GM21360 (cell line): Measurements from ENCODE around the gene IL18.
"Not testable (repeated sequence)": the region's sequence is repeated elsewhere in the genome, so short reads cannot be mapped to it uniquely, and the experiment has no call there.

Experiments
- ATAC-seq: cut with Tn5 transposase; IDR thresholded peaks from one replicate; pipeline ENCODE4 v1.9.1; 2021; ENCODE audit warnings: mild to moderate bottlenecking, moderate library complexity; ENCODE audit not compliant: unreplicated experiment

IL18 gene

DNA sequence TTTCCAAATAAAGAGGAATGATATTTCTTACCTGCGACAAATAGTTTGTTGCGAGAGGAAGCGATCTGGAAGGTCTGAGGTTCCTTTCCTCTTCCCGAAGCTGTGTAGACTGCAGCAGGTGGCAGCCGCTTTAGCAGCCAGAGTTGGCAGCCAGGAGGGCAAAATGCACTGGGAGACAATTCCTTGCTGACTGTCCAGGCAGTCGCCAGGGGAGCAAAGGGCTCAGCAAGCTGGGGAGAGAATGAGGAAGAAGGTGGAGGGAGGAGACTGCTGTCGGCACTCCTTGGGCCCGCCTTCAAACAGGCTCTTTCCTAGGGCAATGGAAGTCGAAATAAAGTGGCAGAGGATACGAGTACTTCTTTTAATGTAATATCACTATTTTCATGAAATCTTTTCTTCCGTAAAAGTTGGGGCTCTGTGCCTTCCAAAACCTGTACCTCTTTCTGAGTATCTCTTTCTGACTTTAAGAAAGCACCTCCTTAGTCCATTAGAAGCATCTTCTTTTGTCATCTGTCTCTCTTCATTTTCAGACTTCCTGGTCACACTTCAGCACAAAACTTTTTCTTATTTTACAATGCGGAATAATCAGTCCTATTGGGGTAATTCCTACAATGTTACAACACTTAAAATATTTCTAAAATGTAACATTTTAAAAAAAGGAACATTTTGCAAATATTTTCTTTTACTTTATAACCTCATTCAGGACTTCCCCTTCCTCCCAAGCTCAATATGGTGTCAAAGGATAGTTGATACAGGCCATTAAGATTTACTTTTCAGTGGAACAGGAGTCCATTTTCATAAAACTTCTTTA lies at the start of gene IL18:
Gene IL18 (minus strand): TSS at position 220 of the 811 bp plus-strand sequence. CDS start 9,041 bp downstream, outside the sequence.
- no peak for ATAC-seq

DNA sequence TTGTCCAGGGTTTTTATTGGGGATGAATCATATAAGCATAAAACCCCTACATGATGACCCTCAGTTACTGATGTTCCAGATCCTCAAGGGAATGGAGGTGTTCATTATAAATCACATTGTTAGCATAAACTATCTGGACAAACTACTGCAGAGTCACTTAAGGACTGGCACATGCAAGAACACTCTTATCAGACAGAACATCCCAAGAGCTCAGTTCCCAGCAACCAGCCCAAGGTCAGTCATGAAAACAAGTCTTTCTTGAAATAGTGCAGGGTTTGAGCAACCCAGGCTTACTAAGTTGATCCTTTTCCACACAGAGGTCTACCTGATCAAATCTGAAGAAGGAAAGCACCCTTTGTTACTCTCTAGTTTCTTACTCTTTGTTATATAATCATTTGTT lies 48.8 kb upstream of the IL18 start:
- ATAC-seq = no peak

DNA sequence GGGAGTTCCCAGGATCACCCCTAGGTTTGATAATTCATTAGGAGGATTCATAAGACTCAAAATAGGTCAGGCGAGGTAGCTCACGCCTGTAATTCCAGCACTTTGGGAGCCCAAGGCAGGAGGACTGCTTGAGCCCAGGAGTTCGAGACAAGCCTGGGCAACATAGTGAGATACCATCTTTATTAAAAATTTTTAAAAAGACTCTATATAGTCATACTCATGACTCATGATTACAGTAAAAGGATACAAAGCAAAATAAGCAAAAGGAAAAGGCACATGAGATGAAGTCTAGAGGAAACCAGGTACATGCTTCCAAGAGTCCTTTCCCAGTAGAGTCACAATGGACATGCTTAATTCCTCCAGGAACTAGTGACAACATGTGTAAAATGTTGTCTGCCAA lies 48.4 kb upstream of the IL18 start:
- no peak for ATAC-seq

DNA sequence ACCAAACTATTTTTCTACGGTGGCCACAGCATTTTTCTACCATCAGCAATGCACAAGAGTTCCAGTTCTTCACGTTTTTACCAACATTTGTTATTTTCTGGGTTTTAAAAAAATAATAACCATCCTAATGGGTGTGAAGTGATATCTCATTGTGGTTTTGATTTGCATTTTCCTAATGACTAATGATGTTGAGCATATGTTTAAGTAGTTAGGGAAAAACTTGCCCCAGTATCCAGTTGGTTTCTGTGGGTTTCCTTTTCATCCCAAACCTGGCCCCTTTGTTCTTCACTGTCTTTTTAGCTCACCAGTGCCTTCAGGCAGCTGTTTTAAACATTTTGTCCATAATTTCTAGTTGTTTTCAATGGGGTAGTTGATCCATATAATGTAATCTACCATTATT lies 47.6 kb upstream of the IL18 start:
- ATAC-seq = no peak

DNA sequence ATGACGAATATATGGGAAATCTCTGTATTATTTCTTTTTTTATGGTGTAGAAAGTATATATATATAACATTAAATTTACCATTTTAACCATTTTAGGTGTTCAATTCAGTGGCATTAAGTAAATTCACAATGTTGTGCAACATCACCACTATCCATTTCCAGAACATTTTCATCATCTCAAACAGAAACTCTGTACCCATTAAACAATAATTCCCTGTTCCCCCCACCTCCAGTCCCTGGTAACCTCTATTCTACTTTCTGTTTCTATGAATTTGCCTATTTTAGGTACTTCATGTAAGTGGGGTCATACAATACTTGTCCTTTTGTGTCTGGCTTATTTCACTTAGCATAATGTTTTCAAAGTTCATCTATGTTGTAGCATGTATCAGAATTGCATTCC lies 47.0 kb upstream of the IL18 start:
- ATAC-seq = no peak

DNA sequence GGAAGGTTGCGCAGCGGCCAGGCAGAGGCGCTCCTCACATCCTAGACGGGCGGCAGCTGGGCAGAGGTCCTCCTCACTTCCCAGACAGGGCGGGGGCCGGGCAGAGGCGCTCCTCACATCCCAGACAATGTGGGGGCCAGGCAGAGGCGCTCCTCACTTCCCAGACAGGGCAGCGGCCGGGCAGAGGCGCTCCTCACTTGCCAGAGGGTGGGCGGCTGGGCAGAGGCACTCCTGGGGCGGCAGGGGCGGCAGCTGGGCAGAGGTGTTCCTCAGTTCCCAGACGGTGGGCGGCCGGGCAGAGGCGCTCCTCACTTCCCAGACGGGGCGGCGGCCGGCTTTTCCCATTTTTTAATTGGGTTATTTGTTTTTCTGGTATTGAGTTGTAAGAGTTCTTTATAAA lies 42.2 kb upstream of the IL18 start:
- no peak for ATAC-seq

DNA sequence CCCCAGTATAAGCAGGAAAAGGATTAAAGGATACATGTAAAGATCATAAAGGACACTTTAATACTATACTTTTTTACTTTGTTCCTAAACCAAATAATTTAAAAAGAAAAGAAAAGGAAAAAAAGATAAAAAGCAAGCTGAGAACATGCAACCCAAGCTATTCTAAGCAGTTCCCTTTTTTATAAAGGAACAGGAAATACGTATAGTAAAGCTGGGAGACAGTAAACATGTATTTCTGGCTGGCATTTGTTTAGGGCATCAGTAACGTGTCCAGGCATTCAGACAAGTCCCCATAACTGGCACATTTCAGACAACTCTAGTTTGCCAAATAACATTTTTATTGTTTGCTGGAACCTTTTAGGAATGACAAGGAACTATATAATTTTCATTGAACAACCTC lies 36.4 kb upstream of the IL18 start:
- no peak for ATAC-seq

DNA sequence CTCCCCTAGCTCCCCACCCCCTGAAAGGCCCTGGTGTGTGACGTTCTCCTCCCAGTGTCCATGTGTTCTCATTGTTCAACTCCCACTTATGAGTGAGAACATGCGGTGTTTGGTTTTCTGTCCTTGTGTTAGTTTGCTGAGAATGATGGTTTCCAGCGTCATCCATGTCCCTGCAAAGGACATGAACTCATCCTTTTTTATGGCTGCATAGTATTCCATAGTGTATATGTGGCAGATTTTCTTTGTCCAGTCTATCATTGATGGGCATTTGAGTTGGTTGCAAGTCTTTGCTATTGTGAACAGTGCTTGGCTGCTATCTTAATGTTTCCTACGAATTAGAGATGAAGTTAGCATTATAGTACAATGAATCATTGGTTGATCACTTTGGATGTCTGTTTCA lies 35.2 kb upstream of the IL18 start:
- not testable (repeated sequence) for ATAC-seq

DNA sequence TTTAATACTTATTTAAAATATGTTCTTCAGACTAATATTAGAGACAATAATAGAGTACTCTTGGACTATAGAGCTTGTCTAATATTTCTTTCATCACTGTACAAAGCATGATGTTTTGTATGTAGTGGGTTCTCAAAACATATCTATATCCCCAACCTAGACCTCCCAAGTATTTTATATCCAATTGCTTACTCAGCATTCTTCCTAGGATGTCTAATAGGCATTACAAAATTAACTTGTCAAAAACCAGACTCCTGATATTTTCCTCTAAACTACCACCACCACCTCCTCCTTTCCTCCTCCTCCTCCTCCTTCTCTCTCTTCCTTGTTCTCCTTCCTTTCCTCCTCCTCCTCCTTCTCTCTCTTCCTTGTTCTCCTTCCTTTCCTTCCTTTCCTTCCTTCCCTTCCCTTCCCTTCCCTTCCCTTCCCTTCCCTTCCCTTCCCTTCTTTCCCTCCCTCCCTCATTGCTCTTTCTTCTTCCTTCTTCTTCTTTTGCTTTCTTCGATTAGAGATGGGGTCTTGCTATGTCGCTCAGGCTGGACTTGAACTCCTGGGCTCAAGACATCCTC lies 32.7 kb upstream of the IL18 start:
- ATAC-seq = no peak

DNA sequence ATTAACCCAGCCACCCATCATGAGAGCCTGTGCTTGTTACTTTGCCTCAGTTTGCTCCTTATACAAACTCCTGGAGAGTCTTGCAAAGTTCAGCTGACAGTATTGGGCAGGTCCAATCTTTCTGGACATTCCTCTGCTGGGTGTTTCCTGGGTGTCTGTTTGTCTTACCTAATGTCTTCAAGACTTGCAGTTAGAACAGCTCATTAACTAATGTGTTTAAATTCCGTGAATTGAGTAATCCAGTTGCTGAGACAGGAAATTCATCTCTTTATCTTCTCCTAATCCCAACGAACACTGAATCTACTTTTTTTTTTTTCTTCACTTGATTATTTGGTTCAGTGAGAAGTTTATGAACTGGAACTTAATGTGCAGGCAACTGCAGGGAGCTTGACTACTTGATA lies 32.1 kb upstream of the IL18 start:
- ATAC-seq = no peak

DNA sequence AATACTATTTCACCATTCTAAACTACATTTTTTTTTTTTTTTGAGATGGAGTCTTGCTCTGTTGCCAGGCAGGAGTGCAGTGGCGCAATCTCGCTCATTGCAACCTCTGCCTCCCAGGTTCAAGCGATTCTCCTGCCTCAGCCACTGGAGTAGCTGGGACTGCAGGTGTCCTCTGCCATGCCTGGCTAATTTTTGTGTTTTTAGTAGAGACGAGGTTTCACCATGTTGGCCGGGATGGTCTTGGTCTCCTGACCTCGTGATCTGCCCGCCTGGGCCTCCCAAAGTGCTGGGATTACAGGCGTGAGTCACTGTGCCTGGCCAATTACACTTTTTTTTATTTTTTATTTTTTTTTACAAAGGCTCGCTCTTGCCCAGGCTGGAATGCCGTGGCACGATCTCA lies 31.2 kb upstream of the IL18 start:
- not testable (repeated sequence) for ATAC-seq

DNA sequence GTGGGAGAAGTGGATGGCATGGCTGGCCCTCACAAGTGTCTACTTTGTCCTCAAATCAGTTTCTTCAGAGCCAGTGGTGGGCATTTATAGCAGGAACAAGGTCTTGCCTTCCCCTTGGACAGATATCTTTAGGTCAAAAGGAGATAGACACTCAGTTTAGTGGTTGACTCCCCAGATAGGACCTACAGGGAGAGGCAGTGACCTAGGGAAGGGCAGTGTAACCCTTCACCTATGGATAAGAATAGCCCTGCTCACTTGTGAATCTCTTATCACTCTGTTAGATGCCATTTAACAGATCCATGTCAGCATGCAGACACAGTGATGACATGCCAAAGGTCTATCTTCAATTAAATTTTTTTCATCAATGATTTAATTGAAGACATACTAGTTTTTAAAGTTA lies 22.4 kb upstream of the IL18 start:
- no peak for ATAC-seq

DNA sequence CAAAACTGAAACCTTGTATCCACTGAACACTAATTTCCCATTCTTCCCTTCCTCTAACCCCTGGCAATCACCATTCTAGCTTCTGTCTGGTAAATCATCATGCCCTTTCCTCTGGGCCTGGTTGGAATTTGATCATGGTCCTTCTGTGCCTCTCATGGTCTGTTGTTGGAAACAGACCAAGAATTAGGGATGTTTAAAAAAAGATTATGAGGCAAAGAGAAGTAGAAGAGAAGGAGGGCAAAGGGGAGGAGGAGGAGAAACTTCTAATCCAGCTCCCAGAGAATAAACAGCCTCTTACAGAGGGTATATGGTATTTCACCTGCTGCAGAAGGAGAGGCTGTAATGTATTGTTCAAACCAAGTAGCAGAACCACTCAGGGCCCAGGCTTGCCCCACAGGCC lies 22.0 kb upstream of the IL18 start:
- ATAC-seq = no peak

DNA sequence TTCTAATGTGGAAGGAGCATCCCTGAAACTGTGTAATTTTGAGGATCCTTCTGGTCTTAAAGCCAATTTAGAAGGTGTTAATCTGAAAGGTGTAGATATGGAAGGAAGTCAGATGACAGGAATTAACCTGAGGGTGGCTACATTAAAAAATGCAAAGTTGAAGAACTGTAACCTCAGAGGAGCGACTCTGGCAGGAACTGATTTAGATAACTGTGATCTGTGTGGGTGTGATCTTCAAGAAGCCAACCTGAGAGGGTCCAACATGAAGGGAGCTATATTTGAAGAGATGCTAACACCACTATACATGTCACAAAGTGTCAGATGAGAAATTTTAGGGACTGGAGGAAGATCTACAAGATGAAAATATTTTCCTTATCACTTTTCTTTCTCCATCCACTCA lies 19.0 kb upstream of the IL18 start:
- no peak for ATAC-seq

DNA sequence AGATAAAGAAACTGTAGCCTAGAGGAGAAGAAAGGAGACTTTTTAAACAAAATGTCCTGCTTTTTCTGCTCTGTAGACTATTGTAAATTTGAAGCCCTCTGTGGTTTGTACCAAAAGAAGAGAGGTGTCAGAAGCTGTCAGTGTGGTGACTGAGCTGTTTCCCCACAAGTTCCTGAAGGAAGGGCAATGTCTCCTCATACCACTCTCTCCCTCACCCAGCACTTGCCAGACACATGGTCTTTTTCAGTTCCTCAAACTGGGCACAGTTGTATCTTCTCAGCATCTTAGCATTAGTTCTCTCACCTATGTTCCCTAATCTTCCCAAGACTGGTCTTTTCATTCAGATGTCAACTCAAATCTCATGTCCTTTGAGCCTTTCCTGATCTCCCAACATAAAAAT lies 15.7 kb upstream of the IL18 start:
- ATAC-seq = peak; percentile 65

DNA sequence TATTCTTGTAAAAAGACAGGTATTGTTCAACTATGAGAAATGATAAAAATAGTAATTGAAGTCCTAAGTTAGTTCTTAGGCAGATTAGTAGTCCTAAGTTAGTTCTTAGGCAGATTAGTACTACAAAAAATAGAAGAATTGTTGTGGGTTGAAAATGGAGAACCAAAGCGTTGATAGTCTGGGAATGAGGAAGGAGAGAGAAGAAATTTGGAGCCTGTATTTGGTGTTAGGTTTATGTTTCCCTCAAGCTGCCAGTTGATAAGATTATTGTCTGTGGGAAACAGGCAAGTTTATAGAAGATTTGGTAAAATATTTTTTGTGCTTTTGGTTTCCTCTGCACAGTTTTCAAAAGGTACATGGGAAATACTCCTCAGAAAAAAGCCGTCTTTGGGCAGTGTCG lies 15.0 kb upstream of the IL18 start:
- ATAC-seq = no peak

DNA sequence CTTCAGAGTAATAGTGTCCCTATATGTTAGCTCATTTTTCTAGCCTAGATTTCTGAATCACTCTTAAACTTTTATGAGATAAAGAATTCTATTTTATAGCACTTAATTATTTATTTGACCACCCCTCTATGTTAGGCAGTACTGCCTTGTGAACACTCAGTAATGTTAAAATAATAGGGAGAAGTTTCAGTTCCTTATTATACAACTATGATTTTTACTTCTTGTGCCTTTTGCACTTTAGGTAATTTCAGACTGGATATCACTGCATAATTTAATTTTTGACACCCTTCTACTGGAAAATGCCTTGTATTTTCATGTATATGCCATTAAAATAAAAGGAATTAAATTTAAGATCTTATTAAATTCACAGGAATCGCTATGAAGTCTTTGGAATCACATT lies 14.5 kb upstream of the IL18 start:
- no peak for ATAC-seq

DNA sequence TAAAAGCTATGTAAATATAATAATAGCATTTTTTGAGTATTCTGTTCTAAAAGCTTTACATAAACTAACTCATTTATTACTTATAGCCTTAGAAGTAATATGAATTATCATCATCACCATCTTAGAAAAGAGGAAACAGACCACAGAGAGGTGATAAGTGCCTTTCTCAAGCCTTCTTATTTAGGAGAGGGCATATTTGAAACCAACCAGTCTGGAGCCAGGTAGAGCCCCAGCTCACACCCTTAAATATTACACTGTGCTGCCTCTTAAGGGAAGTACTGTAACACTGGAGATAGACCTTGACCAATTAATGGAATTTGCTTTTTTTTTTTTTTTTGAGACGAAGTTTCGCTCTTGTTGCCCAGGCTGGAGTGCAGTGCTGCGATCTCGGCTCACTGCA lies 13.7 kb upstream of the IL18 start:
- ATAC-seq = no peak

DNA sequence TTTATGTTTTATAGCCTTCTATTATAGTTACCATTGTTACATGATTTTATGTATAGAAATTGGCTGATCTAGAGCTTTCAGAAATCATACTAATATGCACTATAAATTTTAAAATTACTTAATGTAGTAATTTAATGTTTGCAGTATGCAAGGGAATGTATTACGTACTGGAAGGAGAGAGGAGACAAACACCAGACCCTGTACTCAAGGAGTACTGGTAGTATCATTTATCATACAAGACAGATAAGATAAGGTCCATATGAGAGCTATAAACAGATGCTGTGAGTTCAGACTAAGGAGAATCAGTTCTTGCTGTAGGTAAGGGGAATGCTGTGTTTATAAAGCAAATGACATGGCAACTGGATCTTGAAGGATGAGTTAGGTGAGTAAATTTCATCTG lies 12.2 kb upstream of the IL18 start:
- no peak for ATAC-seq

DNA sequence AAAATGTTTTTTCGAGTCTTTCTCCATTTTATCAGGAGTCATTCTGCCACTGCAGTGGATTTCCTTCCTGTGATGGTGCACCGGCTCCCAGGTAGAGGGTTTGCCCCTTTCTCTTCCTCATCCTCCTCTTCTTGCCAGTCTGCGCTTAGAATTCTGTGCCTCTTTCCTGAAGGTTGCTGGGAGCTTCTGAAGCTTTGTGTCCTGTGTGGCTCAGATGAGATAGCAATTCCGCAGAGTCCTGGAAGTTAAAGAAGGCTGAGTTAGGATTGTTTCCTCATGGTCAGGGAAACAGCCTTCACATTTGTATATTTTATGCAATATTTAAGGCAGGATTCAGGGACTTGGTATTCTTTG lies 11.7 kb upstream of the IL18 start:
- ATAC-seq = no peak

DNA sequence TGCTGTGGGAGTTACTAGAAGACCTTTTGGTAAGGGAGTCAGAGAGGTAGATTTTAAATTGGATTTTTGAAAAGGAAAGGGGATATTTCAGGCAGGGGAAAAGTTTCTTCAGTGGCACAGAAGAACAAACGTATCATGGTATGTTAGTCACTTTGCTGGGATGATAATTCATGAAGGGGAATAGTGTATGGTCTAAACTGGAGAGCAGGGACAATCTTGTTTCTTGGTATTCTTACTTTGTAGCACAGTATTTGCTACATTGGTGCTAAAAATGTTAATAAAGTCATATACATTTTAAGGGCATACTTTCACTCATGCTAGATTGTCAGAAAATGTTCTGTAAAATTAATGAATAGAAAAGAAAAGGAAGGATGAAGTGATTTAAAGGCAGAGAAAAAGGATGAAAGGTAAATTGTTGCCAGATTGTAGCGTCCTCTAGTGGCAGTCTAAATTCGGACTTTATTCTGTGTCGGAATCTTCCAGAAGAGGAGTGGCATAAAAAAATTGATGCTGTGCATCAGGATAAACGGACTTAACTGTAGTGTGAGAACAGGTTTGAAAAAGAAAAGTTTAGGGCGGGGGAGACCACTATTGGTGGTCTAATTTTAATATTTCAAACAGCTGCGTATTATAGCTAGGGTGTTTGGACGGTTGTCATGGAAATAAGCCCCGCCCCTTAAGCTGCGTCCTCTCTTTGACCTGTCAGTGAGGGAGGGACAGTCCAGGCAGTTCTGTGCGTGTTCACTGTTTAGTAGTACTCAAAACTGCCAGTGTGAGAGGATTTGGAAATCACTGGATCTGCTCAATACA lies 11.1 kb upstream of the IL18 start, which contains the start of gene BCO2:
Gene BCO2 (plus strand): TSS at position 724 of the 810 bp plus-strand sequence. CDS start 90 bp downstream, outside the sequence.
- no peak for ATAC-seq

DNA sequence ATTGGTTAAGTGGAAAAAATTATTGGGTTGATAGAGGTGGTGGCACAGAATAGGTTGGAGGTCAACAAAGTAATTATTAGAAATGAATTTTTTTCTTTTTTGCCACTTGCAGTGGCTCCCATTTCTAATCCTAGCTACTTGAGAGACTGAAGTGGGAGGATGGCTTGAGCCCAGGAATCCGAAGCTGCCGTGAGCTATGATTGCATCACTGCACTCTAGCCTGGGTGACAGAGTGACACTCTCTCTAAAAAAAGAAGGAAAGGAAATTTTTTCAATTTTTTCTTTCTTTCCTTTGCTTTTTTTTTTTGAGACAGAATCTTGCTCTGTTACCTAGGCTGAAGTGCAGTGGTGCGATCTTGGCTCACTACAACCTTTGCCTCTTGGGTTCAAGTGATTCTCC lies 9.3 kb upstream of the IL18 start:
- ATAC-seq = no peak
